Keratinocyte (primary cell): ENCODE results near the gene SOX5.

Experiments
- CTCF ChIP-seq, 3 experiments: IDR thresholded peaks in 1 of 3; conservative IDR thresholded peaks in 1 of 3; optimal IDR thresholded peaks in 1 of 3; 2 replicates in 2 of 3; 3 replicates in 1 of 3; pipeline versions ENCODE3 to v1.5.1; 2011; ENCODE audit warnings: low read length in 3 of 3, mild to moderate bottlenecking in 3 of 3, moderate library complexity in 2 of 3, control low read depth in 1 of 3, inconsistent platforms in 1 of 3; ENCODE audit not compliant: insufficient read depth in 2 of 3; ENCODE audit errors: extremely low read depth in 1 of 3
- EZH2 ChIP-seq: IDR thresholded peaks from one replicate; pipeline ENCODE4 v1.6.1; 2012; ENCODE audit warnings: inconsistent platforms, mild to moderate bottlenecking, low read length, moderate library complexity

- no peak for TF ChIP-seq CTCF (optimal IDR thresholded peaks at IDR 0.05 in 1 of 3, IDR thresholded peaks at IDR 0.05 in 1 of 3, conservative IDR thresholded peaks at IDR 0.05 in 1 of 3; ENCODE audit: extremely low read depth in 1 of 3, insufficient read depth in 2 of 3, low read length in 3 of 3)
- TF ChIP-seq EZH2: no peak
Observed at GRCh38 chr12:23559268-23559753, 390.2 kb downstream of the SOX5 start.
